Astrocyte (in vitro differentiated cells and primary cell): ENCODE results near the gene PJA1. TPM values are rescaled to one million over a fixed set of nuclear protein-coding genes. Genes with fewer than 3 reads are reported as not detected.

Experiments used
- DNase-seq: peaks from one replicate; pipeline ENCODE4 v3.0.0-alpha.2; 2010; ENCODE audit warnings: low read depth
- FAIRE-seq: peaks from 2 replicates; lab custom pipeline; 2011; peaks lifted over from hg19 to GRCh38; lab: Jason Lieb, UNC
- H2AFZ ChIP-seq: 2 replicates; pipeline ENCODE4 v1.6.0; 2012; ENCODE audit warnings: low read depth, low read length, inconsistent platforms
- H3K27ac ChIP-seq: 2 replicates; pipeline ENCODE4 v1.5.1; 2011; ENCODE audit warnings: low read depth, low read length, inconsistent platforms
- H3K27me3 ChIP-seq: 2 replicates; pipeline ENCODE4 v1.6.0; 2011; ENCODE audit warnings: low read length, inconsistent platforms; ENCODE audit not compliant: insufficient read depth
- H3K36me3 ChIP-seq: 2 replicates; pipeline ENCODE4 v1.5.1; 2011; ENCODE audit warnings: low read length, inconsistent platforms; ENCODE audit not compliant: insufficient read depth
- H3K4me1 ChIP-seq: 2 replicates; pipeline ENCODE4 v1.5.1; 2011; ENCODE audit warnings: low read length, inconsistent platforms; ENCODE audit not compliant: insufficient read depth
- H3K4me2 ChIP-seq: 2 replicates; pipeline ENCODE4 v1.6.0; 2012; ENCODE audit warnings: low read length, inconsistent platforms
- H3K4me3 ChIP-seq: 2 replicates; pipeline ENCODE4 v1.5.1; 2011; ENCODE audit warnings: low read depth, mild to moderate bottlenecking, low read length, inconsistent platforms; ENCODE audit not compliant: insufficient read depth
- H3K79me2 ChIP-seq: 2 replicates; pipeline ENCODE4 v1.6.0; 2012; ENCODE audit warnings: mild to moderate bottlenecking, low read length, inconsistent platforms; ENCODE audit not compliant: insufficient read depth
- H3K9ac ChIP-seq: 2 replicates; pipeline ENCODE4 v1.6.0; 2012; ENCODE audit warnings: mild to moderate bottlenecking, low read length, inconsistent platforms
- H3K9me3 ChIP-seq: 2 replicates; pipeline ENCODE4 v1.5.1; 2012; ENCODE audit warnings: low read depth, mild to moderate bottlenecking, low read length, inconsistent platforms; ENCODE audit not compliant: insufficient read depth
- H4K20me1 ChIP-seq: 2 replicates; pipeline ENCODE4 v1.6.0; 2012; ENCODE audit warnings: low read length, inconsistent platforms; ENCODE audit not compliant: insufficient read depth
- H3K27ac Mint-ChIP-seq: one replicate; pipeline ENCODE4 v1.8.0; 2021; ENCODE audit warnings: mild to moderate bottlenecking, mixed read lengths; ENCODE audit not compliant: unreplicated experiment
- H3K27me3 Mint-ChIP-seq: one replicate; pipeline ENCODE4 v1.8.0; 2021; ENCODE audit warnings: low read depth, mixed read lengths; ENCODE audit not compliant: unreplicated experiment
- H3K36me3 Mint-ChIP-seq: one replicate; pipeline ENCODE4 v1.8.0; 2021; ENCODE audit warnings: low read depth, mixed read lengths; ENCODE audit not compliant: unreplicated experiment
- H3K4me1 Mint-ChIP-seq: one replicate; pipeline ENCODE4 v1.8.0; 2021; ENCODE audit warnings: low read depth, mixed read lengths; ENCODE audit not compliant: unreplicated experiment
- H3K4me3 Mint-ChIP-seq: one replicate; pipeline ENCODE4 v1.8.0; 2021; ENCODE audit warnings: mild to moderate bottlenecking, moderate library complexity, mixed read lengths; ENCODE audit not compliant: unreplicated experiment
- H3K9me3 Mint-ChIP-seq: one replicate; pipeline ENCODE4 v1.8.0; 2021; ENCODE audit warnings: mild to moderate bottlenecking, mixed read lengths; ENCODE audit not compliant: unreplicated experiment
- CTCF ChIP-seq: IDR thresholded peaks from 2 replicates; pipeline ENCODE4 v1.5.1; 2011; ENCODE audit warnings: low read depth, mild to moderate bottlenecking, inconsistent platforms, low read length, moderate library complexity; ENCODE audit not compliant: insufficient read depth
- EZH2 ChIP-seq: IDR thresholded peaks from 2 replicates; pipeline ENCODE4 v1.6.1; 2012; ENCODE audit warnings: mild to moderate bottlenecking, low read length, inconsistent platforms; ENCODE audit not compliant: insufficient read depth
- total RNA-seq: library from RNA; stranded (reverse); gene quantifications from 2 replicates; pipeline ENCODE4 v1.2.1, GENCODE V29; 2021

Gene PJA1
- total RNA-seq, 1 donor from 2014 or later = 28.9 TPM

DNA sequence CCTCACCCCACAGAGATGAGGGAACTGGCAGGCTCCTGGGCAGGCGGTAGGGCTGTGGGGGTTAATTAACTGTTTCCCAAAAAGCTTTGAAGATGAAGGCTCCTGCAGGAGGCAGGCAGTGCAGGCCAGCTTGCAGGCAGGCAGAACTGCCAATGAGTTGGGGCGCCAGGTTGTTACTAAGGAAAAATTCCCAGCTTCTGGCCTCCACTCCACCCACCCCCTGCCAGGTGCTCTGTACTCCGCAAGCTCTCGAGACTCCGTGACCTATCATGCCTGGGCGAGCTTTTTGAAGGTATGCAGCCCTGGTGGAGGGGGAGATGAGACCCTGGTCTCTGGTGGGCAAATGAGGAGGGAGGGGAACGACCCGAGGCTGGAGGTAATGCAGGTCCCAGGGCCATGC, 41.8 kb downstream of the PJA1 start:
- no peak for FAIRE-seq
- H3K27ac ChIP-seq = peak overlapping the region; percentile 33
- no peak for DNase-seq
- H3K4me2 ChIP-seq = peak overlapping the region; percentile 67
- H3K4me3 ChIP-seq = no peak overlapping the region
- Mint-ChIP-seq H3K9me3 (no peaks in the 10 kb centered on the region), H3K36me3 (no peaks in the 10 kb centered on the region), H3K4me1 (peaks cover 5% of the 10 kb centered on the region), H3K27me3 (peaks cover 7% of the 10 kb centered on the region), H3K4me3 (no peak overlapping the region), H3K27ac (no peak overlapping the region)
- H3K9me3 ChIP-seq = no peaks in the 10 kb centered on the region
- H2AFZ ChIP-seq = peak overlapping the region; percentile 41
- no peaks in the 10 kb centered on the region for H3K27me3 ChIP-seq
- H3K36me3 ChIP-seq = no peaks in the 10 kb centered on the region
- no peaks in the 10 kb centered on the region for H3K79me2 ChIP-seq
- H4K20me1 ChIP-seq = no peaks in the 10 kb centered on the region
- H3K4me1 ChIP-seq = peaks cover 5% of the 10 kb centered on the region
- H3K9ac ChIP-seq = no peak overlapping the region
- no peak for TF ChIP-seq CTCF
- no peak for TF ChIP-seq EZH2

GRCh38 chrX:69121321-69122000, 43.8 kb downstream of the PJA1 start:
- no peaks in the 10 kb centered on the region for H3K27me3 ChIP-seq
- H3K9me3 Mint-ChIP-seq = no peaks in the 10 kb centered on the region
- no peak overlapping the region for H3K4me2 ChIP-seq
- peaks cover 7% of the 10 kb centered on the region for H3K27me3 Mint-ChIP-seq
- H3K36me3 ChIP-seq = no peaks in the 10 kb centered on the region
- TF ChIP-seq EZH2 (no peak), CTCF (no peak)
- no peak overlapping the region for H3K9ac ChIP-seq
- no peak overlapping the region for H3K27ac Mint-ChIP-seq
- no peak overlapping the region for H3K27ac ChIP-seq
- H2AFZ ChIP-seq = no peak overlapping the region
- no peaks in the 10 kb centered on the region for H4K20me1 ChIP-seq
- H3K4me1 Mint-ChIP-seq = peaks cover 2% of the 10 kb centered on the region
- H3K4me1 ChIP-seq = peaks cover 5% of the 10 kb centered on the region
- H3K4me3 ChIP-seq = no peak overlapping the region
- no peak overlapping the region for H3K4me3 Mint-ChIP-seq
- no peaks in the 10 kb centered on the region for H3K79me2 ChIP-seq
- no peak for FAIRE-seq
- no peaks in the 10 kb centered on the region for H3K36me3 Mint-ChIP-seq
- no peak for DNase-seq
- H3K9me3 ChIP-seq = no peaks in the 10 kb centered on the region

- H3K4me3 ChIP-seq = no peak overlapping the region
- H3K27ac ChIP-seq = no peak overlapping the region
- no peaks in the 10 kb centered on the region for H4K20me1 ChIP-seq
- no peaks in the 10 kb centered on the region for H3K79me2 ChIP-seq
- H3K36me3 ChIP-seq = no peaks in the 10 kb centered on the region
- no peak overlapping the region for H3K27ac Mint-ChIP-seq
- no peaks in the 10 kb centered on the region for H3K9me3 Mint-ChIP-seq
- H3K9ac ChIP-seq = no peak overlapping the region
- no peak for TF ChIP-seq EZH2
- TF ChIP-seq CTCF = no peak
- H3K27me3 ChIP-seq = no peaks in the 10 kb centered on the region
- H3K4me2 ChIP-seq = no peak overlapping the region
- H3K27me3 Mint-ChIP-seq = peaks cover 7% of the 10 kb centered on the region
- DNase-seq (no peak), FAIRE-seq (no peak)
- no peak overlapping the region for H3K4me3 Mint-ChIP-seq
- H3K36me3 Mint-ChIP-seq = no peaks in the 10 kb centered on the region
- no peak overlapping the region for H2AFZ ChIP-seq
- no peaks in the 10 kb centered on the region for H3K9me3 ChIP-seq
- H3K4me1 Mint-ChIP-seq = peaks cover 2% of the 10 kb centered on the region
- H3K4me1 ChIP-seq = peaks cover 5% of the 10 kb centered on the region
Measured at GRCh38 chrX:69120476-69120875, 44.8 kb downstream of the PJA1 start.
